HL-60 (cell line): ENCODE measurements around the gene EXOC6B.

ENCODE experiments used
- DNase-seq, 2 experiments: peaks; one replicate each; pipeline ENCODE4 v3.0.0-alpha.2; 2010 to 2020; ENCODE audit warnings: low read depth in 1 of 2, low spot score in 1 of 2
- H3K27ac ChIP-seq: fragments of 250-450 bp; sonication (Bioruptor Pico); replicated peaks from 2 replicates; pipeline ENCODE4 v1.5.1; 2020; ENCODE audit warnings: mild to moderate bottlenecking, moderate library complexity
- H3K27me3 ChIP-seq: fragments of 250-450 bp; sonication (Bioruptor Pico); 2 replicates; pipeline ENCODE4 v1.5.1; 2021; ENCODE audit warnings: mild to moderate bottlenecking, moderate library complexity; ENCODE audit not compliant: insufficient read depth, poor library complexity, severe bottlenecking
- H3K4me3 ChIP-seq: replicated peaks from 2 replicates; pipeline ENCODE4 v1.5.1; 2011; ENCODE audit warnings: mild to moderate bottlenecking, control low read depth, low read length; ENCODE audit not compliant: insufficient read depth
- GABPA ChIP-seq: IDR thresholded peaks from 2 replicates; pipeline ENCODE4 v1.6.1; 2012; ENCODE audit warnings: low read depth
- POLR2AphosphoS5 ChIP-seq: IDR thresholded peaks from 2 replicates; pipeline ENCODE4 v1.6.1; 2012; ENCODE audit warnings: low read depth
- REST ChIP-seq: IDR thresholded peaks from 2 replicates; pipeline ENCODE4 v1.6.1; 2012; ENCODE audit warnings: low read depth; ENCODE audit not compliant: insufficient replicate concordance
- SPI1 ChIP-seq: IDR thresholded peaks from 2 replicates; pipeline ENCODE4 v1.6.1; 2012; ENCODE audit warnings: low read depth, mild to moderate bottlenecking, borderline replicate concordance
- TF ChIP-seq, protein P1 (sequence below): IDR thresholded peaks from one replicate; pipeline ENCODE4 v1.5.1; 2011; ENCODE audit warnings: low read length, control low read depth, inconsistent platforms; ENCODE audit not compliant: insufficient read depth

Gene EXOC6B

GRCh38 chr2:72576861-72577260 is 249.0 kb downstream of the EXOC6B start:
- Histone ChIP-seq H3K27me3 (peaks cover 4% of the 10 kb centered on the region), H3K27ac (no peak overlapping the region), H3K4me3 (no peak overlapping the region)
- TF ChIP-seq, protein P1, sequence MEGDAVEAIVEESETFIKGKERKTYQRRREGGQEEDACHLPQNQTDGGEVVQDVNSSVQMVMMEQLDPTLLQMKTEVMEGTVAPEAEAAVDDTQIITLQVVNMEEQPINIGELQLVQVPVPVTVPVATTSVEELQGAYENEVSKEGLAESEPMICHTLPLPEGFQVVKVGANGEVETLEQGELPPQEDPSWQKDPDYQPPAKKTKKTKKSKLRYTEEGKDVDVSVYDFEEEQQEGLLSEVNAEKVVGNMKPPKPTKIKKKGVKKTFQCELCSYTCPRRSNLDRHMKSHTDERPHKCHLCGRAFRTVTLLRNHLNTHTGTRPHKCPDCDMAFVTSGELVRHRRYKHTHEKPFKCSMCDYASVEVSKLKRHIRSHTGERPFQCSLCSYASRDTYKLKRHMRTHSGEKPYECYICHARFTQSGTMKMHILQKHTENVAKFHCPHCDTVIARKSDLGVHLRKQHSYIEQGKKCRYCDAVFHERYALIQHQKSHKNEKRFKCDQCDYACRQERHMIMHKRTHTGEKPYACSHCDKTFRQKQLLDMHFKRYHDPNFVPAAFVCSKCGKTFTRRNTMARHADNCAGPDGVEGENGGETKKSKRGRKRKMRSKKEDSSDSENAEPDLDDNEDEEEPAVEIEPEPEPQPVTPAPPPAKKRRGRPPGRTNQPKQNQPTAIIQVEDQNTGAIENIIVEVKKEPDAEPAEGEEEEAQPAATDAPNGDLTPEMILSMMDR, result no peak
- TF ChIP-seq REST (no peak), POLR2AphosphoS5 (no peak), SPI1 (no peak), GABPA (no peak)
- DNase-seq, result no peak

- TF ChIP-seq GABPA (no peak), REST (no peak), POLR2AphosphoS5 (no peak), SPI1 (no peak)
- TF ChIP-seq, protein P1, result no peak
- H3K27me3 ChIP-seq, result peaks cover 4% of the 10 kb centered on the region
- no peak overlapping the region for H3K27ac ChIP-seq
- H3K4me3 ChIP-seq, result no peak overlapping the region
- no peak for DNase-seq
Measured at GRCh38 chr2:72576459-72576858, 249.4 kb downstream of the EXOC6B start.

GRCh38 chr2:72574886-72575285 is 250.9 kb downstream of the EXOC6B start:
- Histone ChIP-seq H3K27ac (no peak overlapping the region), H3K4me3 (no peak overlapping the region), H3K27me3 (peaks cover 4% of the 10 kb centered on the region)
- no peak for DNase-seq
- TF ChIP-seq POLR2AphosphoS5 (no peak), REST (no peak), SPI1 (no peak)
- TF ChIP-seq, protein P1, result no peak
